Muscle of arm (tissue), 12 donors: ENCODE data around the gene SNX13. TPM values are rescaled to one million over a fixed set of nuclear protein-coding genes. Genes with fewer than 3 reads are reported as not detected.
A peak's percentile ranks its signal among the peaks of the same experiment; 100 is the strongest.

Source experiments
- DNase-seq: peaks from one replicate; pipeline ENCODE4 v3.0.0-alpha.2; 2013
- polyA plus RNA-seq, 12 donors: library from polyadenylated mRNA; unstranded; fragments of 120-200 nt; gene quantifications; one replicate each; pipeline ENCODE4 v1.2.1, GENCODE V29; 2013; ENCODE audit not compliant: insufficient read length in 12 of 12

The SNX13 gene
- polyA plus RNA-seq, 12 donors = 20.9 to 34.9 (median 25.7) TPM; not detected in 1

GRCh38 chr7:17948526-17949238 is 8.4 kb upstream of the SNX13 start:
- DNase-seq = no peak

GRCh38 chr7:17947620-17948019 is 7.3 kb upstream of the SNX13 start:
- no peak for DNase-seq

GRCh38 chr7:17946591-17946990 is 6.3 kb upstream of the SNX13 start:
- DNase-seq = no peak

- DNase-seq = no peak
Measured at GRCh38 chr7:17944720-17945119, 4.4 kb upstream of the SNX13 start.

DNA sequence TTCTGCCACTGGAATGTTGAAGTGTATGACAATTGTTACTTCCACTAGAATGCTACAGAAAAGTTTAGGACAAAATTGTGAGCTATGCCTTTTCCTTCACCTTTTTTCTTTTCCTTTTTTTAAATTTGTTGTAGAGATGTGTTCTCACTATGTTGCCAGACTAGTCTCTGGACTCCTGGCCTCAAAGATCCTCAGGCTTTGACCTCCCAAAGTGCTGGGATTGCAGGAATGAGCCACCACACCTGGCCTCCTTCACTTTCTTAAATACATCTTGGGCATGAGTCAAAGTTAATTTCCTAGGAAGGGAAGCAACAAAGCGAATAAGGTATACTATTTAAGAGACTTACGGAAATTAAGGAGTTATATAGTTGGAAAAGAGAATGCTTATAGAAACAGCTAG is 2.7 kb upstream of the SNX13 start:
- DNase-seq = no peak

- DNase-seq = no peak
Measured at GRCh38 chr7:17942231-17942630, 1.9 kb upstream of the SNX13 start.

GRCh38 chr7:17940951-17941431 is 697 bp upstream of the SNX13 start:
- DNase-seq = peak; percentile 4

GRCh38 chr7:17939606-17940301 is 540 bp downstream of the SNX13 start:
- peak; percentile 56 for DNase-seq

DNA sequence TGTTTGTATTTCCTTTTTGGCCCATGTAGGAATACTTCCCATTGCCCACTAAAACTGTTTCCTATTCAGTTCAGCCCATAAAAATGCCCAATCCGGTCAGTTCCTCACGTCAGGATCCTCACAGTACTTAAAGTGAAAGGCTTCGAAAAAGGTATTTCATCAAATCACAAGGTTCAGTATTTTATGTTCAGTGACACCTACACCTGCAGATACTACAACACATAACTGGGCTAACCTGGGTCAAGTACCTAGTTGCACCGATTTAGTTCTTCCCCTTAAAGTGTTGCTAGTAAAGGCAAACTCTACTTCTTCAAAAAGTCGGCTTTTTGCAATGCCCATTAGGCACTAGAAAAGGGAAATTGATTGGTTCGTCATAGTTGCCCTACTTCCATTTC is 1.1 kb downstream of the SNX13 start:
- peak; percentile 13 for DNase-seq

- DNase-seq = no peak
Measured at GRCh38 chr7:17937506-17938120, 2.7 kb downstream of the SNX13 start.

GRCh38 chr7:17936321-17936720 is 4.0 kb downstream of the SNX13 start:
- no peak for DNase-seq

GRCh38 chr7:17934612-17935240 is 5.6 kb downstream of the SNX13 start:
- DNase-seq = no peak

- no peak for DNase-seq
Measured at GRCh38 chr7:17934094-17934493, 6.2 kb downstream of the SNX13 start.

DNA sequence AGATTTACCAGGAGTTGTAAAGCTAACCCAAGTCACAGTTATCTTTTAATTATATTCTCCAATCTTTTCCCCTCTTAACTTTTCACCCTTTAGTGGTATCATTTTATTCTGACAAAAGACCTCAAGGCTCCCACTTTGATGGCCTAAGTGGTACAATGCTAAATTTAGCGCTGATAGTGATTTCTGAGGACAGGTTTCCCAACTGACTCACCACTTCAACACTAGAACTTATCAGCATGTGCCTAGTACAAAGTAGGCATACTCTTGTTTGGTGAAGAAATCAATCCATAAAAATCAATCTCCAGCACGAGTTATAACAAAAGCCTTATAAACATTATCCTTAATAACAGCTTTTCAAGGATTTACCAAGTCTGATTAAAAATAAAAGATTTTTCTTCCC is 7.5 kb downstream of the SNX13 start:
- DNase-seq = no peak

DNA sequence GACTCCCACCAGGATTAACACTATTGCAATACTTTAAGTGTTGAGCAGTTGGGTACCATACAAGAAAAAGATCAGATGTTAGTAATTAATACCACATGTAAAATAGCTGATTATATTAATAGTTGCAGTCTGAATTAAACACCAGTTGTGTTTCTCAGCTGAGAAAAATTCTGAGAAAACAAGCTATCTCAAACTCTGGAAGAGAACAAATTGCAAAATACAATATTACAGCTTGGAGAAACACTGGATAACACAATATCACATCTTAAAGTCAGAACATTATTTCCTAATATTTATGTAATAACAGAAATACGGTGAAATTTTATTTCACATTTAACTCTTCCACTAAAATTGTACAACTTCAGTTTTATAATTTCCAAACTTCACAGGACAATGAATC is 9.2 kb downstream of the SNX13 start:
- no peak for DNase-seq

DNA sequence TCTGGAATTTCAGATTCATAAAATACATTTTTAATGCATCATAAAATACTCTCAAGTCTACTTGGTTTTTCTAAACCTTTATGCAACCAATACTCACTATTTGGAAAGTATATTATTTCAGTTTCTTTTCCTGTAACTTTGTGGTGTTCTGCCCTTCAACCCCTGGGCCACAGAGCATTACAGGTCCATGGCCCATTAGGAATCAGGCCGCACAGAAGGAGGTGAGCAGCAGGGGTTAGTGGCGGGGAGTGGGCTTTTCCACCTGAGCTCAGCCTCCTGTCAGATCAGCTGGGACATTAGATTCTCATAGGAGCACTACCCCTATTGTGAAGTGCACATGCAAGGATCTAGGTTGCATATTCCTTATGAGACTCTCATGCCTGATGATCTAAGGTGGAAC is 9.7 kb downstream of the SNX13 start:
- no peak for DNase-seq

GRCh38 chr7:17929647-17930395 is 10.5 kb downstream of the SNX13 start:
- DNase-seq = no peak

GRCh38 chr7:17928055-17928454 is 12.2 kb downstream of the SNX13 start:
- DNase-seq = no peak

DNA sequence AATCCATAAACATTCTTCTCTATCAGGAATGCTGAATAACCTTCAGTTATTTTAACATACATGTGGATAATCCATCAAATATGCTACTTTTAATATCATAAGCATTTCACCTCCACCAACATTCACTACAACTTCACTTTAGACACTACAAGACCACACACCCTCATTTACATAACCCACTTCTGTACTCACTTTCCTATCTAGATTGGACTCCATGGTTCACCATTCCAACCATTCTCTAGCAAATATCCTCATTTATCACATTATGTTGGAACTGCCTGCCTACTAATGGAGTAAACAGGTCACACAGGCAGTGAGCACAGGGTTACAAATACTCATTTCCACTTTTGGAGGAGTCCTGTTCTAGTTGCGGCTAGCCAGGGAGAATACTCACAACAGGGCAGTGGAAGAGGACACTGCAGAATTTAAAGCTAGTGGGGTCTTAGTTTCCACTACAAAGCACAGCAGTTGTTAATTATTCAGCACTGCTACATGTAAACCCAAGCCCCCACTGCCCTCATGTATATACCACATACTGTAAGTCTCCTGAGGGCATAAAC is 18.4 kb downstream of the SNX13 start:
- DNase-seq = no peak

DNA sequence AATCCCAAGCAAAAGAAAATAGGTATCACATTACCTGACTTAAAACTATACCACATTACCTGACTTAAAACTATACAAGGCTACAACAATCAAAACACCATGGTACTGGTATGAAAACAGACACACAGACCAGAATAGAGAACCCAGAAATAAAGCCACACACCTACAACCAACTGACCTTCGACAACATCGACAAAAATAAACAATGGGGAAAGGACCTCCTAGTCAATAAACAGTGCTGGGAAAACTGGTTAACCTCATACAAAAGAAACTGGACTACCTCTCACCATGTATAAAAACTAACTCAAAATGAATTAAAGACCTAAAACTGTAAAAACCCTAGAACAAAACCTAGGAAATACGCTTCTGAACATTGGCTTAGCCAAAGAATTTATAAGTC is 22.5 kb downstream of the SNX13 start:
- DNase-seq = no peak

DNA sequence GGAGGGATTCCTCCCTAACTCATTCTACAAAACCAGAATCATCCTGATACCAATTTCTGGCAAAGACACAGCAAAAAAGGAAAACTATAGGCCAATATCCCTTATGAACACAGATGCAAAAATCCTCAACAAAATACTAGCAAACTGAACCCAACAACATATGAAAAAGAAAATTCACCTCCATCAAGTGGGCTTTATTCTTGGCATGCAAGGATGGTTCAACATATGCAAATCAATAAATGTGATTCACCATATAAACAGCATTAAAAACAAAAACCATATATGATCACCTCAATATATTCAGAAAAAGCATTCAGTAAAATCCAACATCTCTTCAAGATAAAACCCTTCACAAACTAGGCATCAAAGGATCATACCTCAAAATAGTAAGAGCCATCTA is 23.5 kb downstream of the SNX13 start:
- no peak for DNase-seq

DNA sequence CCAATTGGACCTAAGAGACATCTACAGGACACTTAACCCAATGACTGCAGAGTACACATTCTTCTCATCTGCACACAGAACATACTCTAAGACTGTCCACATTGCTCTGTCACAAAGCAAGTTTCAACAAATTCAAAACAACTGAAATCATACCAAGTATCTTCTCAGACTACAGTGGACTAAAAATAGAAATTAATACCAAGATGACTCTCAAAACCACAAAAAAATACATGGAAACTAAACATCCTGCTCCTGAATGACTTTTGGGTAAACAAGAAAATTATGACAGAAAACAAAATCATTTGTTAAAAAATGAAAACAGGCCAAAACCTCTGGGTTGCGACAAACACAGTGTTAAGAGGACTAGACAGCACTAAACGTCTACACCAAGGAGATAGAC is 24.5 kb downstream of the SNX13 start:
- DNase-seq = no peak
